HUDEP-2 (cell line): ENCODE results near the gene PTGES.
"Not testable (repeated sequence)": the region's sequence is repeated elsewhere in the genome, so short reads cannot be mapped to it uniquely, and the experiment has no call there.

Experiments used
- DNase-seq, 76 experiments: peaks; one replicate each; lab custom pipeline; 2025; ENCODE audit not compliant: unreplicated experiment in 76 of 76; lab: John Stamatoyannopoulos, UW

Gene PTGES

GRCh38 chr9:129752900-129753729, at the start of gene PTGES:
PTGES (minus strand) TSS chr9:129753042; CDS start chr9:129753012, 30 bp downstream.
- peak in 68 of 76 experiments; percentile 16 to 86 (median 65) for DNase-seq

GRCh38 chr9:129801504-129801903, 48.7 kb upstream of the PTGES start:
- DNase-seq = no peak

- no peak for DNase-seq
Measured at GRCh38 chr9:129798973-129799372, 46.1 kb upstream of the PTGES start.

- not testable (repeated sequence) for DNase-seq
Measured at GRCh38 chr9:129796029-129796428, 43.2 kb upstream of the PTGES start.

- DNase-seq = no peak
Measured at GRCh38 chr9:129794549-129794948, 41.7 kb upstream of the PTGES start.

- DNase-seq = peak in 16 of 76 experiments; percentile 5 to 36 (median 20)
Measured at GRCh38 chr9:129786481-129786880, 33.6 kb upstream of the PTGES start.

GRCh38 chr9:129785866-129786265, 33.0 kb upstream of the PTGES start:
- no peak for DNase-seq

- DNase-seq = not testable (repeated sequence)
Measured at GRCh38 chr9:129784970-129785369, 32.1 kb upstream of the PTGES start.

GRCh38 chr9:129783516-129784361, 30.9 kb upstream of the PTGES start:
- DNase-seq = peak in 66 of 76 experiments; percentile 10 to 81 (median 52)

GRCh38 chr9:129781981-129782380, 29.1 kb upstream of the PTGES start:
- DNase-seq = peak in 10 of 76 experiments; percentile 12 to 34 (median 24)

- no peak for DNase-seq
Measured at GRCh38 chr9:129781131-129781530, 28.3 kb upstream of the PTGES start.

- no peak for DNase-seq
Measured at GRCh38 chr9:129779560-129780190, 26.8 kb upstream of the PTGES start.

- no peak for DNase-seq
Measured at GRCh38 chr9:129778469-129778868, 25.6 kb upstream of the PTGES start.

- no peak for DNase-seq
Measured at GRCh38 chr9:129777769-129778130, 24.9 kb upstream of the PTGES start.

- peak in 1 of 76 experiments; percentile 11 for DNase-seq
Measured at GRCh38 chr9:129776938-129777768, 24.3 kb upstream of the PTGES start.

- no peak for DNase-seq
Measured at GRCh38 chr9:129776566-129776937, 23.7 kb upstream of the PTGES start.

- not testable (repeated sequence) for DNase-seq
Measured at GRCh38 chr9:129776096-129776495, 23.3 kb upstream of the PTGES start.

GRCh38 chr9:129775448-129775798, 22.6 kb upstream of the PTGES start:
- DNase-seq = no peak

GRCh38 chr9:129774791-129775447, 22.1 kb upstream of the PTGES start:
- no peak for DNase-seq
